Stimulated activated CD8-positive, alpha-beta memory T cell treated with anti-CD3 and anti-CD28 coated beads, Interleukin-7, amount 100 ng/mL, for 24 hours (primary cell): ENCODE measurements around the gene SYCP2.

Experiments
- DNase-seq: peaks from one replicate; pipeline ENCODE4 v3.0.0-alpha.2; 2020; ENCODE audit warnings: low read depth

Gene SYCP2

DNA sequence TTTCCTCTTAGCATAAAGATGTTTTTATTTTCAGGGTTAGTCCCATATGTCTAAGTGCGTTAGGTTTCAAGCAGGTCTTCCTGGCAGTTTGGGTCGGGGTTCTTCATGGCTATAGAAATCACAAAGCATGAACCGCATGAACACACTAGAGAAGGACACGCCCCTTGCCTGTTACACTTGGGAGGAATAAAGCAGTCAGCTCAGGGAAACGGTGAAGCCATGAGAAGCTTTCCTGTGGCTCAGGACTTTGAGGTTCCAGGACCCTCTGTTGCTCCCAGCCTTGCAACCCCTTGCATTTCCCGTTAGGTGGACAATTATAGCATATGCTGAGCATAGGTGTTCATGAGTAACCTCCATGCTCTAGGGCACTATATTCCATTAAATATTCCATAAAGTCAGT is 96.7 kb downstream of the SYCP2 start:
- no peak for DNase-seq

- DNase-seq, result no peak
Measured at GRCh38 chr20:59835448-59836395, 97.7 kb downstream of the SYCP2 start.

DNA sequence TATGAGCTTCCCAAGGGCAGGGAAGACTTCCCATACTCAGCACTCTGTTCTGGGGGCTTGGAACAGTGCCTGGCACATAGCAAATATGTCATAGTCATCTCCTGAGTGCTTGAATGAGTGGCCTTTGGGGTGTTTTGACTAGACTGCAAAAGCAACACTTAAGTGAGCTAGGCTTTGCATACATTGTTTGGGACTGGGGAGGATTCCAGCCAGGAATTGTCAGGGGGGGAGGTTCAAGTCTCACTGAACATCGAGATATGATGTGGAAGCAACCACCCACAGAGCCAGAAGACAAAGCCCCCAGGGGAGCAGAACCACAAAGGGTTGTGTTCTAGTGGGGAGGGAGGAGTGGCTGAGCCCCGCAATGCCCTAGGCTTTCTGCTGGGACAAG is 98.4 kb downstream of the SYCP2 start:
- no peak for DNase-seq

DNA sequence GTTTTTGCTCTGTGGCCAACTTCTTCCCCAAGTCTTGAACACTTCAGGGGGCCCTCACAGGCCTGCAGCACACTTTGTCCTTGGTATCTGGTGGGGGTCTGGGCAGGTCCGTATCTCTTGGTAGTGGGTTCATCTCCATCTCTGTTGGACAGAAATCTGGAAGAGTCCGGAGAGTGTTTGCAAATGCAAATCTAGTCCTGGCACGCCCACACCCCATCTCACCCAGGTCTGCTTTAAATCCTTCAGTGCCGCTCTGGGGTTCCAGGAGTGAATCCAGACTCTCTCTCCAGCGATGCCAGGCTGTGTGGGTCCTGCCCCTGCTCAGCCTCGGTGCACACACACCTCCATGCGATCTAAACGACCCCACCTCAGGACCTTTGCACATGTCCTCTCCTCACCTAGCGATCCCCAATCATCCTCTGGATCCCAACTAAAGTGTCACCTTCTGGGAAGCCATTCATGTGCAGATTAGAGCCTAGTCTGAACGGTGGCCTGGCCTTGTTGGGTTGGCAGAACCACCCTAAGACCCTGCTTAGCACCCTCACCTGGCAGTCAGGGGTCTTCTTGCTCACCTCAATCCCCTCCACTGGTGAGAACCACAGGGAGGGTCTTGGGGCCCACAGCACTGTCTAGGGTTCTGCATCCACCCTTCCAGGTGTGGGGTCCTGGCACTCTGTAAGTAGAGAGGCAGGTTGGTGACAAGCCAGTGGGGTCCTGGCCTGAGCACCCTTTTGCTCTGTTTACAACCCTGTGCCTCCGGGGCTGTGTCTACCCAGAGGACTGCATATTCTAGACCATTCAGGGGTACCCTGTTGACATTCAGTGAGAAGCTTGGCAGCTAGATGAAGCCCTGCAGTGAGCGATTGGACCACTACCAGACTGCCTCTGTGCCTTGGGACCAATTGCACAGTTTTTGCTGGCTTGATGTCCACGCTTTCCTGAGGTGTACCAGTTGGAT is 100.8 kb downstream of the SYCP2 start:
- no peak for DNase-seq

- DNase-seq, result no peak
Measured at GRCh38 chr20:59831916-59832270, 101.5 kb downstream of the SYCP2 start.

GRCh38 chr20:59831024-59831915 is 102.2 kb downstream of the SYCP2 start:
- no peak for DNase-seq

GRCh38 chr20:59830665-59831023 is 102.8 kb downstream of the SYCP2 start:
- DNase-seq, result no peak

DNA sequence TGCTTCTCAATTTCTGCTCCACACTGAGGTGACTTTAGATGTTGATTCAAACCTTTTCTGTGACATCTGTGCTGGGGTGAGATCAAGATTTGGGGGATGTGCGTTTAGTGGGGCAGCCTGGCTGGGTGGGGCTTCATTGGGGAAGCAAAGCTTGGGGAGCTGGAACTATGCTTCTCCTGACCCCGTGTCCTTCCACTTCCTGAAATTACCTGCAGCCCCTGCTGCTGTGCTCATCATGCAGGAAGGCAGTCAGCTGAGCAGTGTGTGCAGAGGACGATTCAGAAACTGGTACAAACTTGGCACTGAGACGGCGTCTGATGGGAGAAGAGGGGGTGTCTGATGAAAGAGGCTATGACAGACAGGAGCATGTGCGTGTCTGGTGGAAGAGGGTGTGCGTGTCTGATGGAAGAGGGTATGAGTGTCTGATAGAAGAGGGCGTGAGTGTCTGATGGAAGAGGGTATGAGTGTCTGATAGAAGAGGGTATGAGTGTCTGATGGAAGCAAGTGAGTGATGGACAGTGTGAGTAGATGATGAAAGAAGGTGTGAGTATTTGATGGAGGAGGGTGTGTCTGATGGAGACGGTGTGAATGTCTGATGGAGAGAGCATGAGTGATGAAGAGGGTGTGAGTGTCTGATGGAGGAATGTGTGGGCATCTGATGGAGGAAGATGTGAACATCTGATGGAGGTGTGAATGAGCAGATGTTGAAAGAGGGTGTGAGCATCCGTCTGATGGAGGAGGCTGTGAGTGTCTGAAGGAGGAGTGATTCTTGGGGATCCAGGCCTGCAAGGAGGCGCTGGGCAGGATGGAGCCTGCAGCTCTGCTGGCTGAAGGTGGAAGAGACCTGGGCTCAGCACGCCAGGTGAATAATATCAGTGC is 103.4 kb downstream of the SYCP2 start:
- no peak for DNase-seq

- DNase-seq, result no peak
Measured at GRCh38 chr20:59829054-59829785, 104.2 kb downstream of the SYCP2 start.

DNA sequence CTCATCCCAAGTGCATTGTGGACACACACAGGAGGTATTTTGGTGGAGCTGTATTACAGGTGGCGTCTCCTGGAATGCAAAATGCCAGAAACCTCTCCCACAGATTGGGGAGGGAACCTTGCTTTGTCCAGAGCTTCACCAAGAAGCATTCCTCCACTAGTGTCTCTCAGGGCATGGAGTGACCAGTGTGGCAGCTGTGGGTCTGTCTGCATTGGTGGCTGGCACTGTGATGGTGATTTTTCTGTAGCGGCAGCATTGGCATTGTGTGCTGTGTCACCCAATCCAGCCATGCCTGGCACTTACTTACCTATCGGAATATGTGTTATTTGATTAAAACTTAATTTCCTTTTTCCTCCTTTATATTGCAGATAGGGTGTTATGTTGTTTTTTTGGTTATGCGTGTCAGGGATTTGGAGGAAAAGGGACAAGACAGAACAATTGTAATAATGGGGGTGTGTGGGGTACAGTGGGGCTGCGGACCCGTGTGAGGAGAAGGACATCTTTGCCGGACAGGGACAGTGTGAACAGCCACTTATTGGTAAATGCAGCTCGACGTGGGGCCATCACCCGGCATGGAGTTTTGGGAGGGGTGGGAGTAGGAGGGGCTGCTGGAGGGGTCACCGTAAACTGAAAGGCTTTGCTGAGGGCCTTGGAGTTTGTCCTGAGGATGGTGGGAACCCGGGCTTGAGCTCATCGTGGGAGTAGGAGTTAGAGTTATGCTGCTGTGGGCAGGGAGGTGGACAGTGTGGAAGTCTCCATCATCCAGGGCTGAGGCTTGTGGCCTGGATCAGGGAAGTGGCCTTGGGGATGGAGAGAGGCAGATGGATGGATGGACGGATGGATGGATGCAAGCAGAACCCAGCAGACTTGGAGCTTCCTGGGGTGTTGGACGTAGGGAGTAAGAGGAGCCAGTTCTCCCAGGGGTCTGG is 105.0 kb downstream of the SYCP2 start:
- DNase-seq, result no peak

GRCh38 chr20:59827138-59828056 is 106.0 kb downstream of the SYCP2 start:
- no peak for DNase-seq

DNA sequence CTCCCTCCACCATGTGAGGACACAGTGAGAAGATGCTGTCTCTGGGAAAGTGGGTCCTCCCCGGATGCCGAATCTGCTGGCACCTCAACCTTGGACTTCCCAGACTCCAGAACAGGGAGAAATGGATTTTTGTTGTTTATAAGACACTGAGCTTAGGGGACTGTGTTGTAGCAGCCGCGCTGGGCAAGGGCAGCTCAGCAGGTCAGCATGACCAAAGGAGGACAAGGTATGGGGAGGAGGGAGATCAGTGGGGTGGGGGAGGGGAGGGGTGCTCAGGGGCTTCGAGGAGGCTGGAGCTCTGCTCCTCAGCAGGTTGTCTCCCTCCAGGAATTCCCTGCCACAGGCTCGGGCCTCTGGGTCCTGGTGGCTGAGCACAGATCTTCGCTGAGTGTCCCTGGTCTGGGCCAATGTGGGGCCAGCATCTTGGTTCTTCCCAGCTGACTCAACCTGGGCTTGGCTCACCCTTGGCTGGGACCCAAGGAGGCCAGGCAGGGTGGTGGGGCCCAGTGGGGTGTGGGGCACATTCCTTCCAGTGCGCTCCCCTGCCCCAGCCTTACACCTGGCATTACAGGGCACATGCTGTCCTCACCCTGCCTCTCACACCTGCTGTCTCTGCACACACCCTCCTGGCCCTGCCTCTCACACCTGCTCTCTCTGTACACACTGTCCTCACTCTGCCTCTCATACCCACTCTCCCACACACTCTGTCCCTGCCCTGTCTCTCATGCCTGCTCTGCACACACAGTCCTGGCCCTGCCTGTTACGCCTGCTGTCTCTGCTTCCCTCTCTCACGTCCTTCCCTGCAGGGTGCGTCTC is 107.3 kb downstream of the SYCP2 start:
- no peak for DNase-seq

GRCh38 chr20:59825563-59825920 is 107.9 kb downstream of the SYCP2 start:
- DNase-seq, result no peak

DNA sequence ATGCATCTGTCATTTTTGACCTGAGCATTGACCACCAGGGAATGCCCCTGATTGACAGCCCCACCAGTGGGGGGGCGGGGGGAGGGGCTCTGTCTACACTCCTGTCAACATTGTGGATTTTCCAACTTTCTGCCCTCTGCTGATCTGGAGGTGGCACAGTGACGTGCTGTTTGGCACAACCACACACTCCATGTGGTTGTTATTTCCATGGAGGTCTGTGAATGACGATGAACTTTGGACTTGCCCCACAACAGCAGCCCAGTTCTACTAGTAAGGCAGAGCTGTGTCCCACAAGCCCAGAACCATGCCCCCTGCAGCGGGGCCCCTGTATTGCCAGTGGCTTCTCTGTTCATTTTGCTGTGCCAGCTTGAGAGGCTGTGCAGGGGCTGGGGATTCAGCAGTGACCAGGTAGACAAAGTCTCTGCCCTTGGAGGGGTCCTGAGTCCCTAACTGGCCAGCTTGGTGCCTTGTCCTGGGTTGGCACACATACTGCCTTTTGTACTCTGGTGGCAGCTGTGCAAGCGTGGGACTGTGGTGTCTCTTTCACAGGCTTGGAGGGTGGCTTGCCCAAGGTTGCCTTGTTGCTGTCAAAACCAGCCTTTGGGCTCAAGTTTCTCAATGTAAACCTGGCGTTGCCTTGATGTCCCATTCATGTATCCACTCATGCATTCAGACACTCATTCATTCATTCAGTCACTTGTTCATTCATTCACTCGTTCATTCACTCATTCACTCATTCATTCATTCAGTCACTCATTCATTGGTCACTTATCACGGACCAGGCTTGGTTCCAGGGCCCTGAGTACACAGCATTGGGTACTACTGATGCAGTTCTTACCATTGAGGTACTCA is 108.5 kb downstream of the SYCP2 start:
- DNase-seq, result no peak

DNA sequence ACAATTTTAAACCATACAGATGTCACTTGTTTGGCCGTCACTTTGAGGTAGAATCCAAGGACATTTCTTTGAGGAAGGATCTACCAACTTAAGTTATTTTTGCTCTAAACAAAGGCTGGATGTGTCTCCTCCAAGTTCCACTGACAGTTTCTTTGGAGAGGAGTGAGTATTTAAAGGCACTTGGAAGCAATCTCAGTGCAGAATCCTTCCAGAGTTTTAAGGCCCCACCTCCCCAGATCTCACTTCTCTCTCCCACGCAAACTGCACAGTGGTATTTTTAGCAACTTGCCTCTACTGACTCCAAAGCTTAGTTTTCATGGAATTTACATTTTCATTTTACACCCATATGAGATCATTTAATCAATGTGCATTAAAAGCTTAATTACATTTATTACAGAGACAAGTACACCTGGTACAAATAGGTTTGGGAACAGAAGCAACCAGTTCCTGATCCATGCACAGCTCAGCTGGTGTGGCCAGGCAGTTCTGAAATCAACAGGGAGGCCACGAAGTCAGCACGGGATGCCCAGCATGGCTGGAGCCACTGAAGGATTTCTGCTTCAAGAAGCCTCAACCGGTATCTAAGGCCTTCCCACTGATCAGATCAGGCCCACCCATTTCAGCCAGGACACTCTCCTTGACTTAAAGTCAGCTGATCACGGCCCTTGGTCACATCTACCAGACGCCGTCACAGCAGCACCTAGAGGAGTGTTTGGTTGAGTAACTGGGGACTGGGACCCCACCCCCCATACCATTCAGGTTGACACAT is 109.8 kb downstream of the SYCP2 start:
- no peak for DNase-seq

- DNase-seq, result no peak
Measured at GRCh38 chr20:59823030-59823423, 110.4 kb downstream of the SYCP2 start.
